Stimulated activated CD8-positive, alpha-beta memory T cell treated with anti-CD3 and anti-CD28 coated beads, Interleukin-15, amount 100 ng/mL, for 4 hours (primary cell): ENCODE results near the gene SPATA33.
A peak's percentile ranks its signal among the peaks of the same experiment; 100 is the strongest.
"Not testable (repeated sequence)": the region's sequence is repeated elsewhere in the genome, so short reads cannot be mapped to it uniquely, and the experiment has no call there.

Experiments
- DNase-seq, 2 donors: peaks; one replicate each; pipeline ENCODE4 v3.0.0-alpha.2; 2020; ENCODE audit warnings: low read depth in 2 of 2

SPATA33 gene

DNA sequence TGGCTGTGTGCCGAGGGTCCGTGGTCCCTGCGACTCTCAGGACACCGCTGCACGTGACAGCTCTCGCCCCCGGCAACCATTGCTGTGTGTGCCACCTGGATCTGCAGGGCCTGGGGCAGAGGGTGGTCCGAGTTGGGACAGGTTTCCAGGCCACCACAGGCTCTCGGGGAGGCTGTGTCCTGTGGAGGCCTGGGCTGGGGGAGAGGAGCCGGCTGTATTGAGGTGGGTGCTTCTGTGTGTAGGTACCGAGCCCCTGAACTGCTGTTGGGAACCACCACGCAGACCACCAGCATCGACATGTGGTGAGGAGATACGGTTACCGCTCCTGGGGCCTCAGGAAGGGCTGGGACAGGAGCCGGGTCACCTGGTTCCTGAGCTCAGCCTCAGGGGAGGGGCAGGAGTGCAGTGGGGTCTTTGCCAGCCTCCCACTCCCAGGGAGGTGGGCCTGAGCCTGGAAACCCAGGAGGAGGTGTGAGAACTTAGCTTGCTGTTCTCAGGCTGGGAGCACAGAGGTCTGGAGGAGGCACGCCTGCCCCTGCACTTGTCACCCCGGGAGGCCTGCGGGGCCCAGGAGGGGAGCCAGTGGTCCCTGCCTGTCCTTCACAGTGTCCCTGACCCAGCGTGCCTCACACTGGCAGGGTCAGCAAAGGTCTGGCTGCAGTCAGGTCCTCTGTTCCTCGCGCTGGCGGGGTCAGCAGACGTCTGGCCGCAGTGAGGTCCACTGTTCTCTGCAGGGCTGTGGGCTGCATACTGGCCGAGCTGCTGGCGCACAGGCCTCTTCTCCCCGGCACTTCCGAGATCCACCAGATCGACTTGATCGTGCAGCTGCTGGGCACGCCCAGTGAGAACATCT is 36.5 kb downstream of the SPATA33 start:
- no peak for DNase-seq

- not testable (repeated sequence) for DNase-seq
Measured at GRCh38 chr16:89694784-89695085, 37.1 kb downstream of the SPATA33 start.

DNA sequence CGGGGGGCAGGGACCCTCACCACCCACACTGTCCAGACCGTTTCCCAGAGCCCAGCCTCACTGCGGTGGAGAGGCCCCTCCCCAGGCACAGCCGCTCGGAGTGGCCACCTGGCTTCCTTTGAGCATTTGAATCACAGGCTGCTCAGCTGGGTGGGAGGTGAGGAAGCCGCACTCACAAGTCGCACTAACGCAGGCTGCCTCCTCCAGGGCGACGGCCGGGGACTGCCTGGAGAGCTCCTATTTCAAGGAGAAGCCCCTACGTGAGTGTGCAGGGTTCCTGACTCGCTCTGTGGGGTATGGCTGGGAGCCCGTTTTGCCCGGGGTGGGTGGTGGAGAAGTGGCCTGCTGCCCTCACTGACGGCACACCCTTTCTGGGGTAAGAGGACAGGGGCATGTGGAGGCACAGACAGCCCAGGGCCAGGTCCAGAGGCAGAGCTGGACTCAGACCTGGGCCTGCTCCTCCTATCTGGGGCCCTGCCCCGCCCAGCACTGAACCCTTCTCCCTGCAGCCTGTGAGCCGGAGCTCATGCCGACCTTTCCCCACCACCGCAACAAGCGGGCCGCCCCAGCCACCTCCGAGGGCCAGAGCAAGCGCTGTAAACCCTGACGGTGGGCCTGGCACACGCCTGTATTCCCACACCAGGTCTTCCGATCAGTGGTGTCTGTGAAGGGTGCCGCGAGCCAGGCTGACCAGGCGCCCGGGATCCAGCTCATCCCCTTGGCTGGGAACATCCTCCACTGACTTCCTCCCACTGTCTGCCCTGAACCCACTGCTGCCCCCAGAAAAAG is 37.6 kb downstream of the SPATA33 start:
- no peak for DNase-seq

DNA sequence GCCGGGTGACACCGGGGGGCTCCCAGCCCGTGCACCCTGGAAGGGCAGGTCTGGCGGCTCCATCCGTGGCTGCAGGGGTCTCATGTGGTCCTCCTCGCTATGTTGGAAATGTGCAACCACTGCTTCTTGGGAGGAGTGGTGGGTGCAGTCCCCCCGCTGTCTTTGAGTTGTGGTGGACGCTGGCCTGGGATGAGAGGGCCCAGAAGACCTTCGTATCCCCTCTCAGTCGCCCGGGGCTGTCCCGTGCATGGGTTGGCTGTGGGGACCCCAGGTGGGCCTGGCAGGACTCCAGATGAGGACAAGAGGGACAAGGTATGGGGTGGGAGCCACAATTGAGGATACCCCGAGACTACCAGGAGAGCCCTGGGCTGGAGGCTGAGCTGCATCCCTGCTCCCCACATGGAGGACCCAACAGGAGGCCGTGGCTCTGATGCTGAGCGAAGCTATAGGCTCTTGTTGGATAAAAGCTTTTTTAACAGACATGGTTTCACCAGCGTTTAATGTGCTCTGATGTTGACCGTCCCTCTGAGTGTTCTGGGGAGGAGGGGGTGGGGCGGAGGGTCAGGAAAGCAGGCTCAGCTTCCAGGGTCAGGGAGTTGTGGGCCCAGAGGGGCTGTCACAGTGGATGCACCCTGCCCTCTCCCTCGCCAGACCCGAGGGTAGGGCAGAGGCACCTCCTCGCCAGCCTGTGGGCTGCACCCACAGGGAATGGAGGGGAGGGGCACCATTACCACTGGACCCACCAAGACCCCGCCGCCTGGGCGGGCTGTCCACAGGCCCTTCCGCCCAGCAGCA is 38.4 kb downstream of the SPATA33 start:
- DNase-seq: no peak

- no peak for DNase-seq
Measured at GRCh38 chr16:89696670-89697128, 39.1 kb downstream of the SPATA33 start.

- no peak for DNase-seq
Measured at GRCh38 chr16:89697161-89697615, 39.6 kb downstream of the SPATA33 start.

GRCh38 chr16:89697616-89698331 is 40.1 kb downstream of the SPATA33 start:
- DNase-seq: no peak

DNA sequence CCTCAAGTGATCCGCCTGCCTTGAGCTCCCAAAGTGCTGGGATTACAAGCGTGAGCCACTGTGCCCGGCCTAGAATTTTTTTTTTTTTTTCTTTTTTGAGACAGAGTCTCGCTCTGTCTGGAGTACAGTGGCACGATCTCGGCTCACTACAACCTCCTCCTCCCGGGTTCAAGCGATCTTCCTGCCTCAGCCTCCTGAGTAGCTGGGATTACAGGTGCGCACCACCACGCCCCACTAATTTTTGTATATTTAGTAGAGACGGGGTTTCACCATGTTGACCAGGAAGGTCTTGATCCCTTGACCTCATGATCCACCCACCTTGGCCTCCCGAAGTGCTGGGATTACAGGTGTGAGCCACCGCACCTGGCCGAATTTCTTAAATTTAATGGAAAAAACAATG is 41.1 kb downstream of the SPATA33 start:
- not testable (repeated sequence) for DNase-seq

DNA sequence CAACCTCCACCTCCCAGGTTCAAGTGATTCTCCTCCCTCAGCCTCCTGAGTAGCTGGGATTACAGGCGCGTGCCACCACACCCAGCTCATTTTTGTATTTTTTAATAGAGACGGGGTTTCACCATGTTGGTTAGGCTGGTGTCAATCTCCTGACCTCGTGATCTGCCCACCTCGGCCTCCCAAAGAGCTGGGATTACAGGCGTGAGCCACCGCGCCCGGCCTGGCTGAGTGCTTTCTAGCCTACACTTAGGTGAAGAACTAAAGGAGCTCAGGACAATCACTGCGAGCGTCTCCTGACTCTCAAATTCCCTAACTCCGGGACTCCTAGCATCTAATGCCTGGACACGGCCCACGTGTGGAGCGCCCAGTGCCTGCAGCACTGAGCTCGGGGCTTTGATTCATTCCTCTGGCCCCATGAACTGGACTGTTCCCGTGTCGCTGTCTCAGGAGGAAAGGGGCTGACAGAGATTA is 42.0 kb downstream of the SPATA33 start:
- not testable (repeated sequence) for DNase-seq

- peak; percentile 92 to 93 for DNase-seq
Measured at GRCh38 chr16:89700100-89700648, 42.5 kb downstream of the SPATA33 start.

DNA sequence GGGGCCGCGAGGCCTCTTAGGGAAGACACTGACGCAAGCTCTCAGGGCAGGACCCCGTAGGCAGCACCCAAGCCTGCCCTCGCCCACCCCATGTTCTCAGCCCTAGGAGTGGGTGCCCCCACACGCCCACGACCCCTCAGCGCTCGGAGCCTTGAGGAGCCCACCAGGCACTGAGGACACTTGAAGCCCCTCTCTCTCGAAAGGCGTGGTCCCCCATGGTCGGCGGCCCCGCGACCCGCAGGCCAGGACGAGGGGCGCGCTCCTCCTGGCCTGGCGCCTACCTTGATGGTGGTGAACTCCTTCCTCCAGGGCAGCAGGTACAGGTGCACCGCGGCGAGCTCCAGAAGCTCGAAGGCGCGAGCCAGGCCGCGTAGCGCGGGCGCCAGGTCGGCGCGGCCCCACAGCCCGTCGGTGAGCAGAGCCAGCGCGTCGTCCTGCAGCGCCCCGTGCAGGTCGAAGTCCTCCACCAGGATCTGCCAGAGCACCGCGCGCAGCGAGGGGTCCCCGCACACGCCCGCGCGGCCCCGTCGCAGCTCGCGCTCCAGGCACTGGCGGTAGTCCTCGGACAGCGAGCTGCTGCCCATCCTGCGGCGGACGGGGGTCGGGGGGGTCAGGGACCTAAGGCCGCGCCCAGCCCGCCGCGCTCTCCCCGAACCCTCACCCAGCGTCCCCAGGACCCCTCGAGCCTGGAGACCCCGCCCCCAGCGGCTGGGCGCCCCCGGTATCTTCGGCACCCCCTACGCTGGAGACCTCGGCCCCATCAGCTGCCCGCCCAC is 43.2 kb downstream of the SPATA33 start:
- no peak for DNase-seq

- peak; percentile 94 for DNase-seq
Measured at GRCh38 chr16:89701425-89702406, 44.1 kb downstream of the SPATA33 start, which contains the start of gene SPATA2L. TSS of gene SPATA2L (minus strand) at chr16:89701705. CDS start at chr16:89701232, 473 bp downstream.

GRCh38 chr16:89704281-89704680 is 46.6 kb downstream of the SPATA33 start:
- DNase-seq: no peak

DNA sequence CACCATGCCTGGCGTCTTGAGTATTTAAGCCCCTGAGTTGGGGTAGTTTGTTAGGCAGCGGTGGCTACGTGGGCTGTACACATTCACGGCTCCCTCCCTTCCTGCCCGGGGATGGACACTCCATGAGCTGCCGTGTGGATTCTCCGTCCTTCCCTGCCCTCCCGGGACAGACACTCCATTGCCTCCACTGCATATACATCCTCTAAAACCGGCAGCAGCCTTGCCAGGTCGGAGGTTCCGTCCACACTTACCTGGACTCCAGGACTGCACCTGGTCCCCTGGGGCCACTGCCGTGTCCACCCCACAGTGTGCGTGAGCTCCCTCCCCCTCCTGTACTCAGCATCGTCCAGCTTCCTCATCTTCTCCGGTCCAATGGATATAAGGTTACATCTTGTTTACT is 47.4 kb downstream of the SPATA33 start:
- DNase-seq: no peak

- DNase-seq: no peak
Measured at GRCh38 chr16:89706518-89707260, 49.1 kb downstream of the SPATA33 start.

- no peak for DNase-seq
Measured at GRCh38 chr16:89707695-89708094, 50.1 kb downstream of the SPATA33 start.

DNA sequence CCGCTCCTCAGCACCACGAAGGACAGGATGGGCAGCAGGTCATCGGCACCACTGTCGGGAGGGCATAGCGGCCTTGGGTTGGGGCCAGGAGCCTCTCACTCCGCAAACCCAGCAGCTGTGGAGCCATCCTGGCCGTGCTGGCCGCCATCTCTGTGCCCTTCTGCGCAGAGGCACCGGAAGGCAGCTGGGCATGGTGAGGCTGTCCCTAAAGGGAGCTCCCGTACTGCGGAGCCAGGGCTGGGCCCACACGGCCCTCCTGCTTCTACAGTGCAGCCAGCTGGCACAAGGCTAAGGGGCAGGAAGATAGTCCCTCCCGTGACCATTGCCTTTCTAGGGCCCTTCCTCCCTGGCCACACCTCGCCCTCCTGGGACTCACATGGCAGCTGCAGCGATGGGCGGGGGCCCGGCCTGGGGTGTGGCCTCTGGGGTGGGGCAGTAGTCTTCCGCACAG is 50.9 kb downstream of the SPATA33 start:
- no peak for DNase-seq

- DNase-seq: no peak
Measured at GRCh38 chr16:89709166-89709565, 51.5 kb downstream of the SPATA33 start.
